Mesothelial cell of epicardium (in vitro differentiated cells): ENCODE results near the gene CNTLN. TPM values are rescaled to one million over a fixed set of nuclear protein-coding genes. Genes with fewer than 3 reads are reported as not detected.
"Not testable (repeated sequence)": the region's sequence is repeated elsewhere in the genome, so short reads cannot be mapped to it uniquely, and the experiment has no call there.

Experiments used
- DNase-seq, 2 experiments: peaks; one replicate each; pipeline ENCODE4 v3.0.0; 2021; ENCODE audit warnings: low spot score in 2 of 2; ENCODE audit not compliant: unreplicated experiment in 2 of 2
- H3K27ac Mint-ChIP-seq: 2 replicates; pipeline ENCODE4 v1.8.0; 2021; ENCODE audit warnings: mixed read lengths
- H3K27me3 Mint-ChIP-seq: 2 replicates; pipeline ENCODE4 v1.8.0; 2021; ENCODE audit warnings: low read depth, mixed read lengths
- H3K36me3 Mint-ChIP-seq: 2 replicates; pipeline ENCODE4 v1.8.0; 2021; ENCODE audit warnings: mixed read lengths
- H3K4me1 Mint-ChIP-seq: 2 replicates; pipeline ENCODE4 v1.8.0; 2021; ENCODE audit warnings: mixed read lengths
- H3K4me3 Mint-ChIP-seq: 2 replicates; pipeline ENCODE4 v1.8.0; 2021; ENCODE audit warnings: mild to moderate bottlenecking, moderate library complexity, mixed read lengths
- H3K9me3 Mint-ChIP-seq: 2 replicates; pipeline ENCODE4 v1.8.0; 2021; ENCODE audit warnings: mixed read lengths
- CTCF ChIP-seq: fragments of 200-600 bp; sonication (generic); IDR thresholded peaks from one replicate; pipeline ENCODE4 v1.5.0; 2021; ENCODE audit warnings: antibody characterized with exemption; ENCODE audit not compliant: unreplicated experiment
- total RNA-seq: library from RNA; stranded (reverse); gene quantifications from 3 replicates; pipeline ENCODE4 v1.2.1, GENCODE V29; 2021

The CNTLN gene
- total RNA-seq, 1 donor from 2014 or later = 14.0 TPM

GRCh38 chr9:17236147-17236546 lies 101.3 kb downstream of the CNTLN start:
- peaks cover 8% of the 10 kb centered on the region for H3K9me3 Mint-ChIP-seq
- no peak overlapping the region for H3K4me3 Mint-ChIP-seq
- peaks cover 19% of the 10 kb centered on the region for H3K4me1 Mint-ChIP-seq
- TF ChIP-seq CTCF = no peak
- peaks cover 17% of the 10 kb centered on the region for H3K36me3 Mint-ChIP-seq
- no peaks in the 10 kb centered on the region for H3K27me3 Mint-ChIP-seq
- no peak for DNase-seq
- peak overlapping the region; percentile 59 for H3K27ac Mint-ChIP-seq

- H3K27me3 Mint-ChIP-seq = no peaks in the 10 kb centered on the region
- no peak for TF ChIP-seq CTCF
- peaks cover 57% of the 10 kb centered on the region for H3K36me3 Mint-ChIP-seq
- peaks cover 57% of the 10 kb centered on the region for H3K9me3 Mint-ChIP-seq
- no peak for DNase-seq
- no peak overlapping the region for H3K4me3 Mint-ChIP-seq
- H3K27ac Mint-ChIP-seq = no peak overlapping the region
- no peaks in the 10 kb centered on the region for H3K4me1 Mint-ChIP-seq
These were observed 111.9 kb downstream of the CNTLN start for GRCh38 chr9:17246770-17247169.

- TF ChIP-seq CTCF = no peak
- peaks cover 65% of the 10 kb centered on the region for H3K36me3 Mint-ChIP-seq
- no peak overlapping the region for H3K27ac Mint-ChIP-seq
- H3K9me3 Mint-ChIP-seq = peaks cover 69% of the 10 kb centered on the region
- no peak for DNase-seq
- no peak overlapping the region for H3K4me3 Mint-ChIP-seq
- no peaks in the 10 kb centered on the region for H3K4me1 Mint-ChIP-seq
- no peaks in the 10 kb centered on the region for H3K27me3 Mint-ChIP-seq
These were observed 116.3 kb downstream of the CNTLN start for GRCh38 chr9:17251100-17251499.

- Mint-ChIP-seq H3K4me3 (peak overlapping the region; percentile 61), H3K36me3 (peaks cover 14% of the 10 kb centered on the region), H3K9me3 (peaks cover 16% of the 10 kb centered on the region)
- DNase-seq, H3K4me1 Mint-ChIP-seq, H3K27me3 Mint-ChIP-seq, H3K27ac Mint-ChIP-seq: not testable (repeated sequence)
These were observed 133.8 kb downstream of the CNTLN start for GRCh38 chr9:17268531-17269188.

- no peaks in the 10 kb centered on the region for H3K27me3 Mint-ChIP-seq
- TF ChIP-seq CTCF = no peak
- DNase-seq = no peak
- no peaks in the 10 kb centered on the region for H3K4me1 Mint-ChIP-seq
- no peak overlapping the region for H3K4me3 Mint-ChIP-seq
- peaks cover 14% of the 10 kb centered on the region for H3K36me3 Mint-ChIP-seq
- H3K9me3 Mint-ChIP-seq = peaks cover 16% of the 10 kb centered on the region
- H3K27ac Mint-ChIP-seq = no peak overlapping the region
These were observed 135.0 kb downstream of the CNTLN start for GRCh38 chr9:17269799-17270198.

- H3K27ac Mint-ChIP-seq = no peak overlapping the region
- H3K9me3 Mint-ChIP-seq = peaks cover 3% of the 10 kb centered on the region
- TF ChIP-seq CTCF = no peak
- no peak for DNase-seq
- no peaks in the 10 kb centered on the region for H3K27me3 Mint-ChIP-seq
- peaks cover 5% of the 10 kb centered on the region for H3K36me3 Mint-ChIP-seq
- no peak overlapping the region for H3K4me3 Mint-ChIP-seq
- no peaks in the 10 kb centered on the region for H3K4me1 Mint-ChIP-seq
These were observed 137.7 kb downstream of the CNTLN start for GRCh38 chr9:17272536-17272935.
